ENCODE measurements around the gene PVALEF.
"Not testable (repeated sequence)": the region's sequence is repeated elsewhere in the genome, so short reads cannot be mapped to it uniquely, and the experiment has no call there.

DNA sequence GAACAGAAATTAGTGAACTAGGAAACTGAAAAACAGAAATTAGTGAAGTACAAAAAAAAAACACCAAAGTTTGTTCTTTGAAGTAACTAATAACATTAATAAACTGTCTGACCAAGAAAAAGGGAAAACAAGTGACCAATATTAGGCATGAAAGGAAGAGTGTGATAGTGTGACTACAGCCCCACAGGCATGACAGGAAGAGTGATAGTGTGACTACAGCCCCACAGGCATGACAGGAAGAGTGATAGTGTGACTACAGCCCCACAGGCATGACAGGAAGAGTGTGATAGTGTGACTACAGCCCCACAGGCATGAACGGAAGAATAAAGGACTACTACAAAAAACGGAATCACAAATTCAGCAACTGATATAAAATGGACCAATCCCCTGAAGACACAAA lies 62.3 kb downstream of the PVALEF start:
- TF ChIP-seq, protein P1, sequence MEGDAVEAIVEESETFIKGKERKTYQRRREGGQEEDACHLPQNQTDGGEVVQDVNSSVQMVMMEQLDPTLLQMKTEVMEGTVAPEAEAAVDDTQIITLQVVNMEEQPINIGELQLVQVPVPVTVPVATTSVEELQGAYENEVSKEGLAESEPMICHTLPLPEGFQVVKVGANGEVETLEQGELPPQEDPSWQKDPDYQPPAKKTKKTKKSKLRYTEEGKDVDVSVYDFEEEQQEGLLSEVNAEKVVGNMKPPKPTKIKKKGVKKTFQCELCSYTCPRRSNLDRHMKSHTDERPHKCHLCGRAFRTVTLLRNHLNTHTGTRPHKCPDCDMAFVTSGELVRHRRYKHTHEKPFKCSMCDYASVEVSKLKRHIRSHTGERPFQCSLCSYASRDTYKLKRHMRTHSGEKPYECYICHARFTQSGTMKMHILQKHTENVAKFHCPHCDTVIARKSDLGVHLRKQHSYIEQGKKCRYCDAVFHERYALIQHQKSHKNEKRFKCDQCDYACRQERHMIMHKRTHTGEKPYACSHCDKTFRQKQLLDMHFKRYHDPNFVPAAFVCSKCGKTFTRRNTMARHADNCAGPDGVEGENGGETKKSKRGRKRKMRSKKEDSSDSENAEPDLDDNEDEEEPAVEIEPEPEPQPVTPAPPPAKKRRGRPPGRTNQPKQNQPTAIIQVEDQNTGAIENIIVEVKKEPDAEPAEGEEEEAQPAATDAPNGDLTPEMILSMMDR (conservative IDR thresholded peaks at IDR 0.05 in 1 of 2, IDR thresholded peaks at IDR 0.05 in 1 of 2; ENCODE audit: low read depth in 1 of 2, low read length in 2 of 2): not testable (repeated sequence)
- TF ChIP-seq EZH2 (IDR thresholded peaks at IDR 0.05; ENCODE audit: low read length, missing control alignments): not testable (repeated sequence)
